HL-60/S4 (cell line): ENCODE measurements around the gene NAGS.
"Not testable (repeated sequence)": the region's sequence is repeated elsewhere in the genome, so short reads cannot be mapped to it uniquely, and the experiment has no call there.

Experiments used
- in situ Hi-C: fragments of 300-500 bp; cut with MboI; formaldehyde crosslinking; loops from 2 replicates; pipeline ENCODE4 v1.14.3; 2022; ENCODE audit warnings: low sequenced_read_pairs

NAGS gene

GRCh38 chr17:44006598-44007345 lies 2.4 kb downstream of the NAGS start:
- in situ Hi-C loops, result no loop called here

- in situ Hi-C loops, result no loop called here
Measured at GRCh38 chr17:44007346-44008204, 3.2 kb downstream of the NAGS start.

- in situ Hi-C loops, result no loop called here
Measured at GRCh38 chr17:44008205-44008909, 3.9 kb downstream of the NAGS start.

GRCh38 chr17:44010966-44011647 lies 6.7 kb downstream of the NAGS start:
- in situ Hi-C loops, result no loop called here

- in situ Hi-C loops, result no loop called here
Measured at GRCh38 chr17:44011876-44012275, 7.5 kb downstream of the NAGS start.

- in situ Hi-C loops, result no loop called here
Measured at GRCh38 chr17:44012391-44012790, 8.0 kb downstream of the NAGS start.

GRCh38 chr17:44012874-44013273 lies 8.5 kb downstream of the NAGS start:
- in situ Hi-C loops, result no loop called here

- in situ Hi-C loops, result no loop called here
Measured at GRCh38 chr17:44014133-44014436, 9.7 kb downstream of the NAGS start.

GRCh38 chr17:44014437-44015172 lies 10.2 kb downstream of the NAGS start, which contains the start of gene TMEM101:
Gene TMEM101 (minus strand): TSS chr17:44014963. CDS start chr17:44014952, 11 bp downstream.
- in situ Hi-C loops, result no loop called here

- in situ Hi-C loops, result not testable (repeated sequence)
Measured at GRCh38 chr17:44021227-44021626, 16.8 kb downstream of the NAGS start.

GRCh38 chr17:44022246-44022645 lies 17.8 kb downstream of the NAGS start:
- in situ Hi-C loops, result no loop called here

- in situ Hi-C loops, result no loop called here
Measured at GRCh38 chr17:44023545-44024270, 19.3 kb downstream of the NAGS start.

- in situ Hi-C loops, result no loop called here
Measured at GRCh38 chr17:44024271-44024663, 19.8 kb downstream of the NAGS start.

GRCh38 chr17:44024853-44025252 lies 20.4 kb downstream of the NAGS start:
- in situ Hi-C loops, result no loop called here

GRCh38 chr17:44029736-44030135 lies 25.3 kb downstream of the NAGS start:
- in situ Hi-C loops, result no loop called here

- in situ Hi-C loops, result no loop called here
Measured at GRCh38 chr17:44030482-44030881, 26.1 kb downstream of the NAGS start.

GRCh38 chr17:44033861-44034408 lies 29.5 kb downstream of the NAGS start:
- in situ Hi-C loops, result no loop called here

- in situ Hi-C loops, result not testable (repeated sequence)
Measured at GRCh38 chr17:44034688-44035087, 30.3 kb downstream of the NAGS start.

GRCh38 chr17:44037471-44037870 lies 33.0 kb downstream of the NAGS start:
- in situ Hi-C loops, result no loop called here
